HepG2 (cell line): ENCODE results near the gene NLRC5. TPM values are rescaled to one million over a fixed set of nuclear protein-coding genes. Genes with fewer than 3 reads are reported as not detected.

Experiments
- ARID4A ChIP-seq: sonication (generic); formaldehyde crosslinking; IDR thresholded peaks from 2 replicates; pipeline ENCODE4 v1.5.0; 2020; ENCODE audit warnings: mild to moderate bottlenecking, missing genetic modification reagents, borderline replicate concordance
- ATF6 ChIP-seq: sonication (generic); formaldehyde crosslinking; conservative IDR thresholded peaks from 2 replicates; pipeline ENCODE4 v1.4.0; 2020; ENCODE audit warnings: missing genetic modification reagents
- CBX5 ChIP-seq: sonication (generic); formaldehyde crosslinking; IDR thresholded peaks from 2 replicates; pipeline ENCODE4 v1.4.0; 2020; ENCODE audit warnings: missing genetic modification reagents, borderline replicate concordance
- ESRRA ChIP-seq: sonication (generic); formaldehyde crosslinking; IDR thresholded peaks from 2 replicates; pipeline ENCODE4 v1.5.1; 2020; ENCODE audit warnings: mild to moderate bottlenecking, low read depth, missing genetic modification reagents
- IRF9 ChIP-seq: sonication (generic); formaldehyde crosslinking; IDR thresholded peaks from 2 replicates; pipeline ENCODE4 v1.8.0; 2022; ENCODE audit warnings: missing genetic modification reagents, mild to moderate bottlenecking, borderline replicate concordance
- KAT8 ChIP-seq: IDR thresholded peaks from 2 replicates; pipeline ENCODE4 v1.6.1; 2016; ENCODE audit warnings: missing genetic modification reagents, missing compliant biosample characterization
- MBNL3 ChIP-seq: fragments of 250-450 bp; sonication (Bioruptor Pico); conservative IDR thresholded peaks from 2 replicates; pipeline ENCODE4 v1.8.0; 2022; ENCODE audit warnings: mild to moderate bottlenecking, inconsistent platforms
- RBM22 ChIP-seq: fragments of 200-400 bp; formaldehyde crosslinking; optimal IDR thresholded peaks from 2 replicates; pipeline ENCODE3; 2017; ENCODE audit warnings: mild to moderate bottlenecking, low read length, moderate library complexity
- RELA ChIP-seq: sonication (generic); formaldehyde crosslinking; IDR thresholded peaks from 2 replicates; pipeline ENCODE4 v1.4.0; 2020; ENCODE audit warnings: missing genetic modification reagents
- SRF ChIP-seq: IDR thresholded peaks from 2 replicates; pipeline ENCODE4 v1.6.1; 2011; ENCODE audit warnings: mild to moderate bottlenecking, low read depth, low read length, moderate library complexity
- TOPORS ChIP-seq: sonication (generic); formaldehyde crosslinking; IDR thresholded peaks from 2 replicates; pipeline ENCODE4 v1.8.0; 2023; ENCODE audit warnings: mild to moderate bottlenecking, missing genetic modification reagents
- WIZ ChIP-seq: sonication (generic); formaldehyde crosslinking; IDR thresholded peaks from 2 replicates; pipeline ENCODE4 v1.5.1; 2020; ENCODE audit warnings: mild to moderate bottlenecking, missing genetic modification reagents
- ZNF160 ChIP-seq: sonication (generic); formaldehyde crosslinking; IDR thresholded peaks from 2 replicates; pipeline ENCODE4 v1.8.0; 2022; ENCODE audit warnings: mild to moderate bottlenecking, inconsistent platforms, missing genetic modification reagents
- ZNF333 ChIP-seq: sonication (generic); formaldehyde crosslinking; IDR thresholded peaks from 2 replicates; pipeline ENCODE4 v1.4.0; 2020; ENCODE audit warnings: mild to moderate bottlenecking, missing genetic modification reagents, borderline replicate concordance
- ZNF343 ChIP-seq: sonication (generic); formaldehyde crosslinking; IDR thresholded peaks from 2 replicates; pipeline ENCODE4 v1.4.0; 2020; ENCODE audit warnings: mild to moderate bottlenecking, missing genetic modification reagents
- ZNF510 ChIP-seq: sonication (generic); formaldehyde crosslinking; IDR thresholded peaks from 2 replicates; pipeline ENCODE4 v1.4.0; 2020; ENCODE audit warnings: low read depth, mild to moderate bottlenecking, missing genetic modification reagents
- ZNF574 ChIP-seq: sonication (generic); formaldehyde crosslinking; IDR thresholded peaks from 2 replicates; pipeline ENCODE4 v1.4.0; 2020; ENCODE audit warnings: missing genetic modification reagents
- ZNF577 ChIP-seq: sonication (generic); formaldehyde crosslinking; IDR thresholded peaks from 2 replicates; pipeline ENCODE4 v1.4.0; 2020; ENCODE audit warnings: mild to moderate bottlenecking, low read depth, missing genetic modification reagents, borderline replicate concordance
- ZSCAN21 ChIP-seq: sonication (generic); formaldehyde crosslinking; IDR thresholded peaks from 2 replicates; pipeline ENCODE4 v1.8.0; 2022; ENCODE audit warnings: mild to moderate bottlenecking, missing genetic modification reagents, moderate library complexity, borderline replicate concordance
- polyA plus RNA-seq, 8 experiments: library from polyadenylated mRNA; depleted of rRNA in 3 of 8; stranded (reverse) in 7 of 8; unstranded in 1 of 8; fragments of >200 nt; fragmentation: Illumina TruSeq in 4 of 8; extraction: Trizol in 4 of 8; gene quantifications; 2 replicates each; pipeline versions ENCODE4 v1.2.1 to v1.2.3, GENCODE V29; 2011 to 2016; ENCODE audit warnings: low read depth in 4 of 8, missing spikeins in 1 of 8, mixed read lengths in 1 of 8; ENCODE audit not compliant: insufficient read depth in 1 of 8
- total RNA-seq, 5 experiments: library from RNA; depleted of rRNA; stranded (reverse); fragments of >200 nt; fragmentation: Illumina TruSeq; extraction: Trizol; gene quantifications; 2 replicates each; pipeline ENCODE4 v1.2.3, GENCODE V29; 2016; ENCODE audit warnings: low read depth in 1 of 5

NLRC5 gene
- total and polyA plus RNA-seq, 2 of the 13 experiments (the other 11 are each of a cell fraction or from before 2014, with no cell fraction given) = 6.3 to 12.7 TPM

- TF ChIP-seq ZNF510 (no peak), RELA (no peak), ZNF160 (CRISPR knock-in tag) (no peak), ZNF333 (CRISPR knock-in tag) (no peak), CBX5 (CRISPR knock-in tag) (0 out of 2 replicates have a peak, but pooled peaks have one; percentile 32), KAT8 (CRISPR knock-in tag) (no peak), ESRRA (CRISPR knock-in tag) (no peak), ATF6 (CRISPR knock-in tag) (no peak), ZSCAN21 (CRISPR knock-in tag) (0 out of 2 replicates have a peak, but pooled peaks have one; percentile 53), MBNL3 (CRISPR knock-in tag) (no peak), ARID4A (0 out of 2 replicates have a peak, but pooled peaks have one; percentile 20), SRF (peak; percentile 68; the same call in 1 of the 2 replicates), ZNF577 (no peak), WIZ (CRISPR knock-in tag) (no peak), ZNF574 (CRISPR knock-in tag) (no peak), IRF9 (CRISPR knock-in tag) (0 out of 2 replicates have a peak, but pooled peaks have one; percentile 28), ZNF343 (no peak), TOPORS (CRISPR knock-in tag) (no peak), RBM22 (peak; percentile 99)
Observed at GRCh38 chr16:56946767-56947603, 42.4 kb upstream of the NLRC5 start (continued).
